ENCODE measurements around the gene AQP6.

The AQP6 gene

GRCh38 chr12:49934505-49934904 is 38.2 kb upstream of the AQP6 start:
- H3K4me3 ChIP-seq (ENCODE audit: low read depth, low read length): no peak overlapping the region
- in situ Hi-C loops (cut with HindIII; ENCODE audit: low sequenced_read_pairs): no loop called here
- no peak for TF ChIP-seq CTCF (IDR thresholded peaks at IDR 0.05; ENCODE audit: low read depth, low read length)
- DNase-seq (ENCODE audit: low read depth, low spot score): no peak

GRCh38 chr12:49936925-49937324 is 35.8 kb upstream of the AQP6 start:
- in situ Hi-C loops (cut with HindIII; ENCODE audit: low sequenced_read_pairs): no loop called here
- no peak overlapping the region for H3K4me3 ChIP-seq (ENCODE audit: low read depth, low read length)
- DNase-seq (ENCODE audit: low read depth, low spot score): no peak
- no peak for TF ChIP-seq CTCF (IDR thresholded peaks at IDR 0.05; ENCODE audit: low read depth, low read length)

GRCh38 chr12:49937639-49938300 is 35.0 kb upstream of the AQP6 start:
- in situ Hi-C loops (cut with HindIII; ENCODE audit: low sequenced_read_pairs): no loop called here
- no peak for TF ChIP-seq CTCF (IDR thresholded peaks at IDR 0.05; ENCODE audit: low read depth, low read length)
- no peak for DNase-seq (ENCODE audit: low read depth, low spot score)
- H3K4me3 ChIP-seq (ENCODE audit: low read depth, low read length): no peak overlapping the region

GRCh38 chr12:49939307-49939706 is 33.4 kb upstream of the AQP6 start:
- no peak for TF ChIP-seq CTCF (IDR thresholded peaks at IDR 0.05; ENCODE audit: low read depth, low read length)
- in situ Hi-C loops (cut with HindIII; ENCODE audit: low sequenced_read_pairs): no loop called here
- H3K4me3 ChIP-seq (ENCODE audit: low read depth, low read length): no peak overlapping the region
- no peak for DNase-seq (ENCODE audit: low read depth, low spot score)

- DNase-seq (ENCODE audit: low read depth, low spot score): no peak
- H3K4me3 ChIP-seq (ENCODE audit: low read depth, low read length): no peak overlapping the region
- in situ Hi-C loops (cut with HindIII; ENCODE audit: low sequenced_read_pairs): no loop called here
- TF ChIP-seq CTCF (IDR thresholded peaks at IDR 0.05; ENCODE audit: low read depth, low read length): no peak
These were observed 33.0 kb upstream of the AQP6 start for GRCh38 chr12:49939707-49940106.

GRCh38 chr12:49941556-49942511 is 30.9 kb upstream of the AQP6 start:
- H3K4me3 ChIP-seq (ENCODE audit: low read depth, low read length): no peak overlapping the region
- no peak for DNase-seq (ENCODE audit: low read depth, low spot score)
- in situ Hi-C loops (cut with HindIII; ENCODE audit: low sequenced_read_pairs): no loop called here

More at GRCh38 chr12:49941556-49942511, 30.9 kb upstream of the AQP6 start:
- no peak for TF ChIP-seq CTCF (IDR thresholded peaks at IDR 0.05; ENCODE audit: low read depth, low read length)
